OCI-LY1 (cell line): Measurements from ENCODE around the gene FAM107B.

Source experiments
- H2AFZ ChIP-seq: fragments of 200-600 bp; sonication (generic), shearing (Covaris generic); 2 replicates; pipeline ENCODE4 v1.6.0; 2014; ENCODE audit warnings: antibody characterized with exemption, mild to moderate bottlenecking, low read length
- H3F3A ChIP-seq: fragments of 200-600 bp; sonication (generic), shearing (Covaris generic); 2 replicates; pipeline ENCODE4 v1.6.0; 2014; ENCODE audit warnings: mild to moderate bottlenecking, antibody characterized with exemption, low read length, moderate library complexity; ENCODE audit not compliant: insufficient read depth
- H3K27ac ChIP-seq: fragments of 200-600 bp; sonication (generic); 2 replicates; pipeline ENCODE4 v1.5.1; 2014; ENCODE audit warnings: low read length, mixed run types, mild to moderate bottlenecking, low read depth; ENCODE audit not compliant: poor library complexity, severe bottlenecking
- H3K27me3 ChIP-seq: fragments of 200-600 bp; sonication (generic); 2 replicates; pipeline ENCODE4 v1.6.0; 2014; ENCODE audit warnings: antibody characterized with exemption, mild to moderate bottlenecking, low read length, moderate library complexity; ENCODE audit not compliant: insufficient read depth
- H3K36me3 ChIP-seq: fragments of 200-600 bp; sonication (generic); 2 replicates; pipeline ENCODE4 v1.6.1; 2014; ENCODE audit warnings: mild to moderate bottlenecking, antibody characterized with exemption, low read length, moderate library complexity, mixed read lengths; ENCODE audit not compliant: insufficient read depth
- H3K4me1 ChIP-seq: fragments of 200-600 bp; sonication (generic); 2 replicates; pipeline ENCODE4 v1.5.1; 2014; ENCODE audit warnings: mild to moderate bottlenecking, low read length, moderate library complexity; ENCODE audit not compliant: insufficient read depth, severe bottlenecking
- H3K4me2 ChIP-seq: fragments of 200-600 bp; sonication (generic), shearing (Covaris generic); 2 replicates; pipeline ENCODE4 v1.6.1; 2014; ENCODE audit warnings: low read length
- H3K4me3 ChIP-seq: fragments of 200-600 bp; sonication (generic); 2 replicates; pipeline ENCODE4 v1.5.1; 2014; ENCODE audit warnings: low read length, low read depth, mild to moderate bottlenecking, mixed read lengths; ENCODE audit not compliant: poor library complexity, severe bottlenecking
- H3K79me2 ChIP-seq: fragments of 200-600 bp; shearing (Covaris generic); 2 replicates; pipeline ENCODE4 v1.6.1; 2016; ENCODE audit warnings: mixed run types, low read length, mixed read lengths; ENCODE audit not compliant: insufficient read depth
- H3K9ac ChIP-seq: fragments of 200-600 bp; sonication (generic), shearing (Covaris generic); 2 replicates; pipeline ENCODE4 v1.6.1; 2014; ENCODE audit warnings: mild to moderate bottlenecking, low read length, mixed read lengths
- H3K9me2 ChIP-seq: fragments of 200-600 bp; sonication (generic), shearing (Covaris generic); 2 replicates; pipeline ENCODE4 v1.6.1; 2014; ENCODE audit warnings: low read depth, mild to moderate bottlenecking, low read length, mixed read lengths
- H3K9me3 ChIP-seq: fragments of 200-600 bp; shearing (Covaris generic); 2 replicates; pipeline ENCODE4 v1.6.1; 2014; ENCODE audit warnings: low read length, mixed read lengths
- H4K20me1 ChIP-seq: fragments of 200-600 bp; sonication (generic), shearing (Covaris generic); 2 replicates; pipeline ENCODE4 v1.6.0; 2016; ENCODE audit warnings: mild to moderate bottlenecking, low read length; ENCODE audit not compliant: insufficient read depth
- CTCF ChIP-seq: fragments of 200-600 bp; sonication (generic), shearing (Covaris generic); IDR thresholded peaks from 2 replicates; pipeline ENCODE4 v1.5.1; 2017; ENCODE audit warnings: mild to moderate bottlenecking, antibody characterized with exemption, low read length, moderate library complexity, mixed read lengths
- EZH2 ChIP-seq: fragments of 200-600 bp; sonication (generic), shearing (Covaris generic); IDR thresholded peaks from 2 replicates; pipeline ENCODE4 v1.8.0; 2017; ENCODE audit warnings: borderline replicate concordance, mixed run types, mild to moderate bottlenecking, antibody characterized with exemption, low read length, moderate library complexity, mixed read lengths

Gene FAM107B

GRCh38 chr10:14603534-14604102 is 171.1 kb downstream of the FAM107B start:
- Histone ChIP-seq H3K9me3 (no peaks in the 10 kb centered on the region), H3K4me3 (peak overlapping the region; percentile 95), H3K27me3 (no peaks in the 10 kb centered on the region), H3K4me2 (peak overlapping the region; percentile 88), H3F3A (no peaks in the 10 kb centered on the region), H3K79me2 (peaks cover 51% of the 10 kb centered on the region), H3K4me1 (peaks cover 66% of the 10 kb centered on the region), H2AFZ (no peak overlapping the region), H3K36me3 (peaks cover 47% of the 10 kb centered on the region), H3K27ac (peak overlapping the region; percentile 78), H4K20me1 (no peaks in the 10 kb centered on the region), H3K9me2 (no peaks in the 10 kb centered on the region), H3K9ac (peak overlapping the region; percentile 84)
- no peak for TF ChIP-seq CTCF
- no peak for TF ChIP-seq EZH2

GRCh38 chr10:14602807-14603533 is 171.7 kb downstream of the FAM107B start:
- peak overlapping the region; percentile 95 for H3K4me3 ChIP-seq

More at GRCh38 chr10:14602807-14603533, 171.7 kb downstream of the FAM107B start:
- Histone ChIP-seq H3F3A (no peaks in the 10 kb centered on the region), H4K20me1 (no peaks in the 10 kb centered on the region), H3K27me3 (no peaks in the 10 kb centered on the region), H3K36me3 (peaks cover 53% of the 10 kb centered on the region), H3K9me2 (no peaks in the 10 kb centered on the region), H3K79me2 (peaks cover 57% of the 10 kb centered on the region), H3K9ac (peak overlapping the region; percentile 84), H3K27ac (peak overlapping the region; percentile 78), H2AFZ (no peak overlapping the region), H3K4me1 (peaks cover 66% of the 10 kb centered on the region), H3K4me2 (peak overlapping the region; percentile 88), H3K9me3 (no peaks in the 10 kb centered on the region)
- no peak for TF ChIP-seq EZH2
- TF ChIP-seq CTCF: no peak
